Fibroblast of pulmonary artery (primary cell): ENCODE data around the gene D2HGDH.
A peak's percentile ranks its signal among the peaks of the same experiment; 100 is the strongest.
"Not testable (repeated sequence)": the region's sequence is repeated elsewhere in the genome, so short reads cannot be mapped to it uniquely, and the experiment has no call there.

Experiments used
- DNase-seq: peaks from one replicate; pipeline ENCODE4 v3.0.0-alpha.2; 2010; ENCODE audit warnings: low read depth
- H3K4me3 ChIP-seq: replicated peaks from 2 replicates; pipeline ENCODE4 v1.5.1; 2011; ENCODE audit warnings: low read depth, mild to moderate bottlenecking, control low read depth, low read length, moderate library complexity
- TF ChIP-seq, protein P1 (sequence below): IDR thresholded peaks from 2 replicates; pipeline ENCODE4 v1.5.1; 2011; ENCODE audit warnings: mild to moderate bottlenecking, control low read depth, low read length, inconsistent platforms; ENCODE audit errors: missing control alignments

D2HGDH gene

DNA sequence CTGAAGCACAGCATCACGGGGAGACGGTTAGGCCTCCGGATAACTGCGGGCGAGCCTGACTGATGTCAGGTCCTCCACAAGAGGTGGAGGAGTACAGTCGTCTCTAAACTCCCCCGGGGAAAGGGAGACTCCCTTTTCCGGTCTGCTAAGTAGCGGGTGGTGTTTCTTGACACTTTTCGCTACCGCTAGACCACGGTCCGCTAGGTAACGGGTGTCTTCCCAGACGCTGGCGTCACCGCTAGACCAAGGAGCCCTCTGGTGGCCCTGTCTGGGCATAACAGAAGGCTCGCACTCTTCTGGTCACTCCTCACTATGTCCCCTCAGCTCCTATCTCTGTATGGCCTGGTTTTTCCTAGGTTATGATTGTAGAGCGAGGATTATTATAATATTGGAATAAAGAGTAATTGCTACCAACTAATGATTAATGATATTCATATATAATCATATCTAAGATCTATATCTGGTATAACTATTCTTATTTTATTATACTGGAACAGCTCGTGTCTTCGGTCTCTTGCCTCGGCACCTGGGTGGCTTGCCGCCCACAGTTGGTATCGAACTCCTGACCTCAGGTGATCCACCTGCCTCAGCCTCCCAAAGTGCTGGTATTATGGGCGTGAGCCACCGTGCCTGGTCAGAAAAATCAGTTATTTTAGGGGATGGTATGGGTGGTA, 1.8 kb upstream of the D2HGDH start:
- DNase-seq = peak; percentile 67
- not testable (repeated sequence) for H3K4me3 ChIP-seq
- TF ChIP-seq, protein P1, sequence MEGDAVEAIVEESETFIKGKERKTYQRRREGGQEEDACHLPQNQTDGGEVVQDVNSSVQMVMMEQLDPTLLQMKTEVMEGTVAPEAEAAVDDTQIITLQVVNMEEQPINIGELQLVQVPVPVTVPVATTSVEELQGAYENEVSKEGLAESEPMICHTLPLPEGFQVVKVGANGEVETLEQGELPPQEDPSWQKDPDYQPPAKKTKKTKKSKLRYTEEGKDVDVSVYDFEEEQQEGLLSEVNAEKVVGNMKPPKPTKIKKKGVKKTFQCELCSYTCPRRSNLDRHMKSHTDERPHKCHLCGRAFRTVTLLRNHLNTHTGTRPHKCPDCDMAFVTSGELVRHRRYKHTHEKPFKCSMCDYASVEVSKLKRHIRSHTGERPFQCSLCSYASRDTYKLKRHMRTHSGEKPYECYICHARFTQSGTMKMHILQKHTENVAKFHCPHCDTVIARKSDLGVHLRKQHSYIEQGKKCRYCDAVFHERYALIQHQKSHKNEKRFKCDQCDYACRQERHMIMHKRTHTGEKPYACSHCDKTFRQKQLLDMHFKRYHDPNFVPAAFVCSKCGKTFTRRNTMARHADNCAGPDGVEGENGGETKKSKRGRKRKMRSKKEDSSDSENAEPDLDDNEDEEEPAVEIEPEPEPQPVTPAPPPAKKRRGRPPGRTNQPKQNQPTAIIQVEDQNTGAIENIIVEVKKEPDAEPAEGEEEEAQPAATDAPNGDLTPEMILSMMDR = peak; percentile 37

DNA sequence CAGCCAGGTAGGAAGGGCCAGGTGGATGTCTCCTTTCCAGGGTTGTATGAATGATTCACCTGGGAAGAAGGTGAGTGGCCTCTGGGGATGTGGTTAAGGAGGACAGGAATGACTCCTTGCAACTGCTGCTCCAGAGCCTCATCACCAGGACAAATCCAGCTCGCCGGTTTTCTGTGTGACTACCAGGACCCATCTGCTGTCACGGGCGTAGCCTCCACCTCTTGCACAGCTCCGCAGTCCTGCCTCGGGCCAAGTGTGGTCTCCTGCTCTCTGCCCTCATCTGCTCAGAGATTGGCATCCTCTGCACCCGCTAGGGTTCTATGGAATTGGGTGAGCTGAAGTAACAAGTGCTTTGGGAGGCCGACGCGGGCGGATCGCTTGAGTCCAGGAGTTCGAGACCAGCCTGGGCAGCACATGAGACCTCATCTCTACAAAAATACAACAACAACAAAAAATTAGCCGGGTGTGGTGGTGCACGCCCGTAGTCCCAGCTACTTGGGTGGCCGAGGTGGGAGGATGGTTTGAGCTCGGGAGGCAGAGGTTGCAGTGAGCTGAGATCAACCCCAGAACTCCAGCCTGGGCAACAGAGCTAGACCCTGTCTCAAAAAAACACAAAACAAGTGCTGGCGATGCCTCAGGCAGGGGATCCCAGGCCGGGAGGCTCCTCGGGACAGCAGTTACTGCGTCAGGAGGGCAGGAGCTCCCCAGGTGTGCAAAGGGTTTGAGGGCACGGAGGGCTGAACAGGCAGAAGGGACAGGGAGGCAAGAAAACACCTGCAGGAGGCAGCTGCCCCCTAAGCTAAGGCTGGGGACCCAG, 831 bp upstream of the D2HGDH start:
- H3K4me3 ChIP-seq = peak overlapping the region; percentile 48
- TF ChIP-seq, protein P1 = no peak
- no peak for DNase-seq

DNA sequence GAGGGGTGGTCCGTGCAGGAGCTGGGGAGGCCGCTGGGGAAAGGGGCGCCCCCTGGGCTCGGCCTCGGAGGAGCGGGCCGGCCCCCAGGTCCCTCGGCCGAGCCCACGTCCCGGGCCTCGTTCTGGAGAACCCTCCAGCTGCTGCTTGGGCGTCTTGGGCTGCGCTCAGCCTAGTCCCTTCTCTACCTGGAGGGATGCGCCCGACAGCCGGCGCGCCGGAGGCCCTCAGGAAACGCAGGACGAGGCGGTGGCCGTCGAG, 293 bp upstream of the D2HGDH start:
- peak overlapping the region; percentile 48 for H3K4me3 ChIP-seq
- DNase-seq = no peak
- TF ChIP-seq, protein P1 = no peak

DNA sequence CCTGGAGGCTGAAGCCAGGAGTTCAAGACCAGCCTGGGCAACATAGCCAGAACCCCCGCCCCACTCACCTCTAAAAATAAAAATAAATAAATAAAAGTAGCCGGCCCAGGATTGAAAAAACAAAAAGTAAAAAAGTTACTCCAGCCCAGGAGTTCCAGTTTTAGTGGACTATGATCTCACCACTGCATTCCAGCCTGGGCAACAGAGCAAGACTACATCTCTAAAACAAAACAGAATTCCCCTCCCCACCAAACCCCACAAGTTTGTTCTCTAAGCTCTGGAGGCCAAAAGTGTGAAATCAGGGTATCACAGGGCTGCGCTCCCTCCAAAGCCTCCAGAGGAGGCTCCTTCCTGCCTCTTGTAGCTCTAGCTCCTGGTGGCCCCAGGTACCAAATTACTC, 1.7 kb downstream of the D2HGDH start:
- H3K4me3 ChIP-seq = no peak overlapping the region
- TF ChIP-seq, protein P1 = no peak

DNA sequence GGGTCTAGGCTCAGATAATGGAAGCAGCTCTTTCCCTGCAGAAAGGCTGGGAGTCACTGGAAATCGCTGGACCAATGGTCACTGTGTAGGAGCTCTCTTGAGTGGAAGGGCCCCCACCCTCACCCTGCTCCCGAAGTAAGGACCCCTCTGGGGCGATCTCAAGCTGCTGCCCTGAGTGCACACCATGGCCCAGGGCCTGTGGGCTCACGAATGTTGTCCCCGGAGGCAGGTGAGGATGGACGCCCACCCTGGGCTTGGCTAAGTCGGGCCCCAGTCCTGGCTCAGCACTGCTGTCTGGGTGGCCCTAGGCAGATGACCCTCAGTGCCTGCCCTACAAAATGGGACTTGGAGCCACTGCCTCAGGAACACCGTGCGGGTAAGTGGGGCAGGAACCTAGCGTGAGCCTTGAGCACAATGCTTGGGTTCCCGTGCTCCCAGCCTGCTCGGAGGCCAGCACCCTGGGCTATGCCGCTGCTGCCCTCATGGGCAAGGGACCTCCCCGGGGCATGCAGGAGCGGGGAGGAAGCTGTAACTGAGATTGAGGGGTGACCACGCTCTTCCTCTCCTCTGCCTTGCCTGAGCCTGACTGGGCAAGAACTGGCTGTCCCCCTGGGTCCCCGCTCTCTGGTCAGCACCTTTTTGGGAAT, 3.7 kb downstream of the D2HGDH start:
- DNase-seq = no peak
- H3K4me3 ChIP-seq = no peak overlapping the region
- TF ChIP-seq, protein P1 = no peak

More for the DNA sequence above, 1.7 kb downstream of the D2HGDH start:
- DNase-seq = no peak

DNA sequence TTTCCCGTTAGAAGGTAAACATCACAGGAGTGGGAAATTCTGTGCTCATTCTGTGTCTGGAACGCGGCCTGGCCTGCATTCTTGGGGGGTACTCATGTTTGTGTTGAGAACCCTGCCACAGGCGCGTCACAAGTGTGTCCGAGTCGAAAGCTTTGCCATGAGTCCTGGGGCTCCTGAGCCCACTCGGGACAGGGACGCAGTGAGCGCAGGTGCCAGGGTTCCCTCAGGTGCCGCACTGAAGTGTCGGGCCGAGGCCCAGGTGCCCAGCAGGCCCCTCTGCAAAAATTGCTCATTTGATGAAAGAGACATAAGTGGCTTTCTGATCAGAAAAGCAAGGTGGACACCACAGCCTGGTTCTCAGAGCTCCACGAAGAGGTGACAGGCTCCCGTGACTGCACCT, 4.7 kb downstream of the D2HGDH start:
- no peak for DNase-seq
- H3K4me3 ChIP-seq = no peak overlapping the region
- TF ChIP-seq, protein P1 = no peak
